NCI-H1105 treated with DMSO at 0.1 percent for 48 hours (cell line): ENCODE measurements around the gene ERH.
"Not testable (repeated sequence)": the region's sequence is repeated elsewhere in the genome, so short reads cannot be mapped to it uniquely, and the experiment has no call there.

Source experiments
- DNase-seq: peaks from one replicate; lab custom pipeline; 2025; lab: John Stamatoyannopoulos, UW

Gene ERH

GRCh38 chr14:69398053-69398817 lies at the start of gene ERH, which contains the start of gene SLC39A9:
Gene ERH (minus strand): TSS chr14:69398299. CDS start chr14:69398233, 66 bp downstream.
Gene SLC39A9 (plus strand): TSS chr14:69398692. CDS start chr14:69399370, 678 bp downstream.
- peak; percentile 99 for DNase-seq

GRCh38 chr14:69443296-69443805 lies 45.3 kb upstream of the ERH start:
- DNase-seq: no peak

- DNase-seq: no peak
Observed at GRCh38 chr14:69441948-69442347, 43.8 kb upstream of the ERH start.

- no peak for DNase-seq
Observed at GRCh38 chr14:69439521-69440270, 41.6 kb upstream of the ERH start.

- no peak for DNase-seq
Observed at GRCh38 chr14:69432364-69432763, 34.3 kb upstream of the ERH start.

- no peak for DNase-seq
Observed at GRCh38 chr14:69430306-69430939, 32.3 kb upstream of the ERH start.

GRCh38 chr14:69429643-69430042 lies 31.5 kb upstream of the ERH start:
- DNase-seq: no peak

- no peak for DNase-seq
Observed at GRCh38 chr14:69428289-69428998, 30.3 kb upstream of the ERH start.

- DNase-seq: no peak
Observed at GRCh38 chr14:69427596-69427995, 29.5 kb upstream of the ERH start.

- DNase-seq: no peak
Observed at GRCh38 chr14:69424149-69424923, 26.2 kb upstream of the ERH start.

- DNase-seq: no peak
Observed at GRCh38 chr14:69423279-69423678, 25.2 kb upstream of the ERH start.

GRCh38 chr14:69416087-69416486 lies 18.0 kb upstream of the ERH start:
- DNase-seq: not testable (repeated sequence)

GRCh38 chr14:69413483-69413882 lies 15.4 kb upstream of the ERH start:
- no peak for DNase-seq

- no peak for DNase-seq
Observed at GRCh38 chr14:69408331-69408960, 10.3 kb upstream of the ERH start.

- DNase-seq: no peak
Observed at GRCh38 chr14:69405762-69406161, 7.7 kb upstream of the ERH start.

GRCh38 chr14:69404883-69405282 lies 6.8 kb upstream of the ERH start:
- no peak for DNase-seq

GRCh38 chr14:69404478-69404877 lies 6.4 kb upstream of the ERH start:
- DNase-seq: no peak

GRCh38 chr14:69401841-69402240 lies 3.7 kb upstream of the ERH start:
- DNase-seq: no peak

GRCh38 chr14:69400154-69400553 lies 2.1 kb upstream of the ERH start:
- DNase-seq: no peak

GRCh38 chr14:69399750-69400149 lies 1.7 kb upstream of the ERH start:
- no peak for DNase-seq

GRCh38 chr14:69398818-69399210 lies 715 bp upstream of the ERH start:
- DNase-seq: no peak
